Lower lobe of right lung (tissue), 2 donors: ENCODE results near the gene PTPN14. TPM values are rescaled to one million over a fixed set of nuclear protein-coding genes. Genes with fewer than 3 reads are reported as not detected.

Experiments
- ATAC-seq, 2 donors: fragments of 200-7000 bp; cut with Tn5 transposase; one replicate each; pipeline ENCODE4 v1.9.1; 2020 to 2022; ENCODE audit warnings: mild to moderate bottlenecking in 2 of 2, moderate library complexity in 2 of 2
- DNase-seq: peaks from one replicate; pipeline ENCODE4 v3.0.0-alpha.2; 2020
- H3K27ac ChIP-seq: fragments of 200-600 bp; one replicate; pipeline ENCODE4 v1.8.0; 2022
- H3K27me3 ChIP-seq: fragments of 200-600 bp; one replicate; pipeline ENCODE4 v1.8.0; 2022; ENCODE audit warnings: low read depth
- H3K36me3 ChIP-seq: fragments of 200-600 bp; one replicate; pipeline ENCODE4 v1.8.0; 2022; ENCODE audit warnings: mild to moderate bottlenecking
- H3K4me1 ChIP-seq: fragments of 200-600 bp; one replicate; pipeline ENCODE4 v1.8.0; 2022
- H3K4me3 ChIP-seq: fragments of 200-600 bp; one replicate; pipeline ENCODE4 v1.8.0; 2022; ENCODE audit warnings: mild to moderate bottlenecking
- H3K9me3 ChIP-seq: fragments of 200-600 bp; one replicate; pipeline ENCODE4 v1.8.0; 2022
- intact Hi-C: fragments of 100-400 bp; cut with DNase I; formaldehyde crosslinking; loops from one replicate; pipeline ENCODE4 v1.11.0; 2022
- total RNA-seq: library from RNA; stranded (reverse); fragmentation: NEBNext Ultra II Directional; extraction: Animal tissue kit (Norgen Biotek cat#: 25700); gene quantifications from one replicate; pipeline ENCODE4 v1.2.1, GENCODE V29; 2021
- TF ChIP-seq, protein P1 (sequence below): fragments of 200-600 bp; IDR thresholded peaks from one replicate; pipeline ENCODE4 v1.8.0; 2022; ENCODE audit warnings: antibody characterized with exemption, mild to moderate bottlenecking
- donor health status: DM: no; HTN: yes; CAD: no; lungs with severe emphysema.

Gene PTPN14
- total RNA-seq, 1 donor from 2014 or later: 34.1 TPM

GRCh38 chr1:214380986-214381695 lies 170.3 kb downstream of the PTPN14 start:
- Histone ChIP-seq H3K27ac (no peak overlapping the region), H3K36me3 (peaks cover 32% of the 10 kb centered on the region), H3K9me3 (no peaks in the 10 kb centered on the region), H3K4me1 (no peaks in the 10 kb centered on the region), H3K4me3 (no peak overlapping the region), H3K27me3 (no peaks in the 10 kb centered on the region)
- ATAC-seq: no peak
- intact Hi-C loops: no loop called here
- TF ChIP-seq, protein P1, sequence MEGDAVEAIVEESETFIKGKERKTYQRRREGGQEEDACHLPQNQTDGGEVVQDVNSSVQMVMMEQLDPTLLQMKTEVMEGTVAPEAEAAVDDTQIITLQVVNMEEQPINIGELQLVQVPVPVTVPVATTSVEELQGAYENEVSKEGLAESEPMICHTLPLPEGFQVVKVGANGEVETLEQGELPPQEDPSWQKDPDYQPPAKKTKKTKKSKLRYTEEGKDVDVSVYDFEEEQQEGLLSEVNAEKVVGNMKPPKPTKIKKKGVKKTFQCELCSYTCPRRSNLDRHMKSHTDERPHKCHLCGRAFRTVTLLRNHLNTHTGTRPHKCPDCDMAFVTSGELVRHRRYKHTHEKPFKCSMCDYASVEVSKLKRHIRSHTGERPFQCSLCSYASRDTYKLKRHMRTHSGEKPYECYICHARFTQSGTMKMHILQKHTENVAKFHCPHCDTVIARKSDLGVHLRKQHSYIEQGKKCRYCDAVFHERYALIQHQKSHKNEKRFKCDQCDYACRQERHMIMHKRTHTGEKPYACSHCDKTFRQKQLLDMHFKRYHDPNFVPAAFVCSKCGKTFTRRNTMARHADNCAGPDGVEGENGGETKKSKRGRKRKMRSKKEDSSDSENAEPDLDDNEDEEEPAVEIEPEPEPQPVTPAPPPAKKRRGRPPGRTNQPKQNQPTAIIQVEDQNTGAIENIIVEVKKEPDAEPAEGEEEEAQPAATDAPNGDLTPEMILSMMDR: no peak
- no peak for DNase-seq

- no peaks in the 10 kb centered on the region for H3K9me3 ChIP-seq
- H3K27me3 ChIP-seq: no peaks in the 10 kb centered on the region
- H3K4me1 ChIP-seq: no peaks in the 10 kb centered on the region
- H3K36me3 ChIP-seq: peaks cover 35% of the 10 kb centered on the region
- no peak overlapping the region for H3K27ac ChIP-seq
- no peak for DNase-seq
- no peak for ATAC-seq
- H3K4me3 ChIP-seq: no peak overlapping the region
- TF ChIP-seq, protein P1: no peak
- intact Hi-C loops: no loop called here
These were observed 171.0 kb downstream of the PTPN14 start for GRCh38 chr1:214380396-214380795.

GRCh38 chr1:214379236-214379970 lies 172.0 kb downstream of the PTPN14 start:
- TF ChIP-seq, protein P1: no peak
- Histone ChIP-seq H3K27me3 (no peaks in the 10 kb centered on the region), H3K4me1 (no peaks in the 10 kb centered on the region), H3K27ac (no peak overlapping the region), H3K9me3 (no peaks in the 10 kb centered on the region), H3K36me3 (peaks cover 34% of the 10 kb centered on the region), H3K4me3 (no peak overlapping the region)
- DNase-seq (no peak), ATAC-seq (no peak)
- intact Hi-C loops: no loop called here

DNA sequence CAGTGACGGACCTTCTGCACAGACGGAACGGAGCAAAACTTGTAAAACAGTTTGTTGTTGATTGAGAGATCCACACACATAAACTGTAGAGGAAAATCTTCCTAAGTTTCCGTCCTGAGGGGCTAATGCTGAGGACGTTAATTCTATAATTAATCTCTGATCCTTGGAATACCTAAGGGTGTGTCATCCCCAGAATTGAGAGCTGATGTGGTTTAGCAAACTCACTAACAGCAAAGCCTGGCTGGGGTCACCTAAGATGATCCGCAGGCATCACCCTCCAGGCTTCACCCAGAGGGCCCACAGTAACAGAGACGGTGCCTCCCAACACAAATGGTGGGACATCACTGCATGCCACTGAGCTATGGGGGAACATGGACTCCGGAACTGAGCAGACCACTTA lies 172.9 kb downstream of the PTPN14 start:
- TF ChIP-seq, protein P1: no peak
- no peak for DNase-seq
- Histone ChIP-seq H3K9me3 (no peaks in the 10 kb centered on the region), H3K36me3 (peaks cover 24% of the 10 kb centered on the region), H3K4me1 (no peaks in the 10 kb centered on the region), H3K27ac (no peak overlapping the region), H3K27me3 (no peaks in the 10 kb centered on the region), H3K4me3 (no peak overlapping the region)
- intact Hi-C loops: no loop called here
- no peak for ATAC-seq

- DNase-seq (no peak), ATAC-seq (no peak)
- TF ChIP-seq, protein P1: no peak
- no peaks in the 10 kb centered on the region for H3K9me3 ChIP-seq
- no peaks in the 10 kb centered on the region for H3K4me1 ChIP-seq
- intact Hi-C loops: no loop called here
- peaks cover 20% of the 10 kb centered on the region for H3K36me3 ChIP-seq
- H3K4me3 ChIP-seq: no peak overlapping the region
- no peaks in the 10 kb centered on the region for H3K27me3 ChIP-seq
- H3K27ac ChIP-seq: no peak overlapping the region
These were observed 173.5 kb downstream of the PTPN14 start for GRCh38 chr1:214377886-214378285.
